ENCODE measurements around the gene NCKAP5.

Gene NCKAP5

DNA sequence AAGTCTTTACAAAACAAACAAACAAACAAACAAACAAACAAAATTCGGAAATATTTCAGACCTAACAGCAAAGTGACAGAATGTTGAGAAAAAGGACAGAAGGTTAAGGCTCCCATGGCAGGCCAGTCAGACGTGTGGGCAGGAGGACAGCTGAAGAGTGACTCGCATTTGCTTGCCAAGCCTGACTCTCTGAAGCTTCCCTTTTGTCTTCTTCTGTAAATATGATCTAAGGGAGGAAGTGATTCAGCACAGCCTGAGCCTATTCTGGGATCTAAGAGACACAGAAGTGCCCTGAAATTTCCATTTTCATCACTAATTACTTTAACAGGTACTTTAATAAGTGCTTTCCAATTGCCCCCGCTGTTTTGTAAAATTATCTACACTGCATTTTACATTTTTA, 764.2 kb downstream of the NCKAP5 start:
- no peak for DNase-seq (ENCODE audit: low read depth in 2 of 2)

DNA sequence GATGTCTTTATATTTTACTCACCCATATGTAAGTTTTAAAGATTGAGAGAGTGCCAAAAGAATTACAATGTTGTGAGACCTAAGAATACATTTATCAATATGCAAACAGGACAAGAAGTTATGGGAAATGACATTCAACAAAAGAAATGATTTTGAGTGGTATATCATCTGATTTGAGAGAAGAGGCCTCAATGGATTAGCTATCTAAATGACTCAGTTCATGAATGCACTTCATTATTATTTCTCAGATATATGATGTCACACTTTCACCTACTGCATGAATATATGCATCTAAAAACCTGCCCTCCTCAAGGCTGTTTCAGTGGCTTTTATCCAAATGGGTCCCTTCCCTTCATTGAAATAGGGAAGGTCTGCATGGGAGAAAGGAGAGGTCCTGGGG, 769.9 kb downstream of the NCKAP5 start:
- DNase-seq (ENCODE audit: low read depth in 2 of 2), result no peak

DNA sequence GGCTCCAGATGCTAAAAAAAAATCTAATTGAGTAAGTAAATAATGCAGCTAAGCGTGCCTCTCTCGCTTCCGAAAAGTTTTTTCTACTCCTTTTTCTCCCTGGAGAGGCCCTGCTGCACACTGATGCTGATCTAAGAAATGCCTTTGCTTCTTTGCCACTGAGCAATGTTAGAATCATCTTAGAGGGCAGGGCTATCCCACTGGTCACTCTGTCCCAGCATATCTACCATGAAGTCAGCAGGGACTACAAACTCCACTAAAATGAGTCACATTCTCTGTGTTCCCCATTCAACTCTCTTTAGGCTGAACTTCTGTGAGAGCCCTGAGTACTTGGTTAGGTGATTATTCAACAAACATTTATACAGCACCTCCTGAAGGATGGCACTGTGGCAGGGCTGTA, 770.7 kb downstream of the NCKAP5 start:
- DNase-seq (ENCODE audit: low read depth in 2 of 2), result no peak

DNA sequence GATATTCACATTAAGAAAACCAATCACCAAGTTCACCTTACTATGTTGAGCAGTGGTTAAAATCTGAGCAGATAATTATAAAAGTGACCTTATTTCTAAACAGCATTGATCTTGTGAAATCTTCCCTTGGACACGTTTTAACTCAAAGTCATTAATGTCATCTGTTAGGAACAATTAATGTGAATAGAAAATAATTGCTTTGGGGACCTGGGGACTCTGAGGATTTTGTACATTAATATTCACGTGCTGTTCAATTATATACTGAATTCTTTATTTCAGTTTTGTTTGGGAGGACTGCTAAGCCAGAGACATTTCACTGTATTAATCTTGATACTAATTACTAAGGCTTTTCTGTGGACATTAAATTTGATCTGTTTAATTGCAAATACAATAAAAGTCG, 771.2 kb downstream of the NCKAP5 start:
- DNase-seq (ENCODE audit: low read depth in 2 of 2), result no peak

DNA sequence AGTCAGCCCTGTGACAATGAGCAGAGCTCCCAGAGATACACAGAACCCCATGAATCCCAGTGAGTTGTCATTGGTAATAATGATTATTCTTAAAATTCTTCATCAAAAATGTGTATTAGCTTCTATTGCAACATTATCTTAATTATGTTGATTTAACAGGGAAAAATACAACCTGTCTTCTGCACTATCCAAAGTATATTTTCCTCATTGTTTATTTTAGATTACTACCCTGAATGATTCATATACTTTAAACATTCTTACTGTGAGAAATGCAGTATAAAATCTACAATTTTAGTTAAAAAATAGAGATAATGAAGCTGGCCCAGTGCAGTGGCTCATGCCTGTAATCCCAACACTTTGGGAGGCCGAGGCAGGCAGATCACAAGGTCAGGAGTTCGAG, 773.0 kb downstream of the NCKAP5 start:
- no peak for DNase-seq (ENCODE audit: low read depth in 2 of 2)

DNA sequence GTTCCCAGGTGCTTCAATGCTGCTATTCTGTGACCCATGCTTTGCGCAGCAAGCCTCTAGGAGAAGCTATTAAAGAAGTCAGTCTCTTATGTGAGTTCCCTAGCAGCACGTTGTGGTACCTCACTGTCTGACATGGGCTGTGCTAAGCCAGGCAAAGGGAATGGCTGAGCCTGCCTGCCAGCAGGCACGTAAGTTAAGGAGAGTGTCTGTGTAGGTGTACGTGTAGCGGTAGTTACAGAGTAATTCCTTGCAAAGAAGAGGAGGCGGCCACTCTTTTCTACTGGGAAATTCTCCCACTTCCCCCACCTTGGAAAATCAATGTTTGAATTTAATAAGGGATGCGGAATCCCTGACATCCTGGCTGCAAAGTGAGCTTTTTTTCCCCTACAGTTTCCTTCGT, 774.7 kb downstream of the NCKAP5 start:
- DNase-seq (ENCODE audit: low read depth in 2 of 2), result no peak

DNA sequence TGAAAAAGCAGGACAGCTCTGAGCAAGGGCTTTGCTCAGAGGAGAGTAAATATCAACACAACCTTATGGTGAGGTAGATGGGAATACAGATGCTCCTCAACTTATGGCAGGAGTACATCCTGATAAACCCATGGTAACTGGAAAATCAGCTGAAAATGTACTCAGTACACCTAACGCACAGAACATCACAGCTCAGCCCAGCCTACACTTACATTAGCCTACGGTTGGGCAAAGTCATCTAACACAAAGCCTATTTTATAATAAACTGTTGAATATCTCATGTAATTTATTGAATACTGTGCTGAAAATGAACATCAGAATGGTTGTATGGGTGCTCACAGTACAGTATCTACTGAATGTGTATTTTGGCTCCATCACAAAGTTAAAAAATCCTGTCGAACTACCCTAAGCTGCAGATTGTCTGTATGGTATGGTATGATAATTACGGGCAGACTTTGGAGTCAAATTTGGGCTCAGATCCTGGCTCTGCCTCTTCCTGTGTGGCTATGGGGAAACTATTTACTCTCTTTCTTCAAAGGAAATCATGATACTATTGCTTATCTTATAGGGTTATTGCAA, 778.0 kb downstream of the NCKAP5 start:
- no peak for DNase-seq (ENCODE audit: low read depth in 2 of 2)

DNA sequence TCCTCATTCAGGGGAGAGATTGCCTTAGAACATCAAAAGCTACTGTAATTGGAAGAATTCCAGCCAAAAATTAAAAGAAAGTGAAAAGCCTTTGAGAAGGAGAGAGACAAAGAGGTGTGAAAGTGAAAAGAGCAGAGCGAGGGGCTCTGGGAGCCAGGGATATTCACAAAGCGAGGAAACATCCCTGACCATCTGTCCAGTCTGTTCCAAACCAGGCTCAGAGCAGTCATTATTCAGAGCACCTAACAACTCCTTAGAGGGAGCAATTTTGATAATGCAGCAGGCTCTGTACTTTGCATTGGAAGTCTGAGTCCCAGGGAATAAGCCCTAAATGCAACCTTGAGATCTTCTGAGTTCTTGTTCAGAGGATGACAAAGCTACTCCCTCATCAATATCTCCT, 779.2 kb downstream of the NCKAP5 start:
- DNase-seq (ENCODE audit: low read depth in 2 of 2), result no peak

DNA sequence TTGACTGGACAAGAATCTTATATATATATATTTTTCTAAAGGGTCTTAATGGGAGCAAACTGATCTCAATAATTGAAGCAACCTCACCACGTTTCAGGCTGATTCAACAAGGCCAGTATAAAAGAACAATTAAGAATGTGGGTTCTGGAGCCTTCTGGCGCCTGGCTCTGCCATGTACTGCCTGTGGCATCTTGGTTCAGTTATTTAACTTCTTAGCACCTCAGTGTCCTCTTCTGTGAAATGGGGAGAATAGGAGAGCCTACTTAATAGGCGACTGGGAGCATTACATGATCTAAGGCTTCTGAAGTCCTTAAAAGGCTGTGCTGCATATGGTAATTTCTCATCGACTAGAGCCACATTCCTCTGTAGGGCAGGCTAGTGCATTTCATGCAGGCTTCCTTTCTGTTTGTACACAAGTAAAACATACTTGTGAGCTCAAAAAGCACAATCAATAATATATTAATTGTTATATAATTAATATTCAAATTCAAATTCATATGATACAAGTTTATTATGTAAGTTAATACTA, 779.9 kb downstream of the NCKAP5 start:
- no peak for DNase-seq (ENCODE audit: low read depth in 2 of 2)

DNA sequence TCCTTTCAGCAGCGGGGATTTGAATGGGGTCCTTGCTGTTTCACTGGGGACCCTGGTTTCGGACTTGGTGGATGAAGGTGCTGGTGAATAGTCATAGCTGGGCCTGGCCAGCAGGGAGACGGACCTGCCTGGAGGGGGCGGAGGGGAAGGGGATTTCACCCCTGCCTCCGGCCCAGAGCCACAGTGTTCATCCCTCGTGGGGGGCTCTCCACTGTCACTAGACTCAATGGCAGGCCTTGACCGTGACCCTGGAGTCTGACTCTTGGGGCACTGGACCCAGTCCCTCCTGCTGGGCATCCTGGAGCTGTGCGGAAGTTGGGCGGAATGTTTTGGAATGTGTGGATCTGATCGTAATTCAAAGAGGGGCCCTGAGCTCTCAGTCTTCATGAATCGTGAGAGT, 784.4 kb downstream of the NCKAP5 start:
- no peak for DNase-seq (ENCODE audit: low read depth in 2 of 2)

DNA sequence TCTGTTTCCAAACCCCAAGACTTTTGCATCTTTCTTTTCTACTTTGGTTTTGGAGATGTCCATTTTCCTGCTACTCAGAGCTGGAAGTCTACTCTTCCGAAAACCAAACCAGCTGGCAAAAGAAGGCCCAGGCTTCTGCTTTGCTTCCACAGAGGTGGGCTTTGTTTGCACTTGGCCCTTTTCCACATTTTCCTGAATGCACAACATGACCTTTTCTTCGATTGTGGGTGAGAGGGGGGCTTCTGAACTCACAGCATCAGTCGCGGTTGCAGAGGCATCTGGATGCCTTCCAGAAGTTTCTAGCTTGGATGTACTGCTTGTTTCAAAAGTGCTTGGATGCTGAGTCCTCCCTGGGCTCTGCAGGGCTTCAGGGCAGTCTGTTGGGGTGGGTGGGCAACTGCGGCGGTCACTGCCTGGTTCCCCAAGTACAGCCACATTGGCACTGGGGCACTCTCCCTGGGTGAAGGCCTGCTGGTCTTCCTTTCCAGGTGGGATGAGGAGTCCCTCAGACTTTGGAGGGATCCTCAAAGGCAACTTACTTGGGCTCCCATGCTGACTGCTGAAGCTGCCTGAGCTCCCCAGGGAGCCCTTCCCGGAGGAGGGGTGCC, 786.0 kb downstream of the NCKAP5 start:
- no peak for DNase-seq (ENCODE audit: low read depth in 2 of 2)

DNA sequence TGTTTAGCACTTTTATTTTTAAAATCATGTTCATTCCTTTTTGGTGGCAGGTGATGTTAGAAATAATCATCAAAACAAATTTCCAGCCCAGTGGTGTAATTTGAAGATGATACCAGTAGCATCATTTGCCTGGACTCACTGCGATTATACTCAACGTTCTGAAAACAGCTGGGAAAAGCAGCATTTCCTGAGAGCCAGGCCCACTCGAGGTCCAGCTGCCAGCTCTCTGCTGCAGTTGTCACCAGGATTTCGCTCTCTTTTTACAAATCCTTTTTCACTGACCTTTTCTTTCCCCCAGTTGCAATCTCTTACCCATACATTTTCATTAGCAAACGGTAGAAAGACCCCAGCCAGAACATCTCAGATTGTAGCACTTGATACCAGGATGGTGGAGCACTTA, 787.6 kb downstream of the NCKAP5 start:
- DNase-seq (ENCODE audit: low read depth in 2 of 2), result no peak

DNA sequence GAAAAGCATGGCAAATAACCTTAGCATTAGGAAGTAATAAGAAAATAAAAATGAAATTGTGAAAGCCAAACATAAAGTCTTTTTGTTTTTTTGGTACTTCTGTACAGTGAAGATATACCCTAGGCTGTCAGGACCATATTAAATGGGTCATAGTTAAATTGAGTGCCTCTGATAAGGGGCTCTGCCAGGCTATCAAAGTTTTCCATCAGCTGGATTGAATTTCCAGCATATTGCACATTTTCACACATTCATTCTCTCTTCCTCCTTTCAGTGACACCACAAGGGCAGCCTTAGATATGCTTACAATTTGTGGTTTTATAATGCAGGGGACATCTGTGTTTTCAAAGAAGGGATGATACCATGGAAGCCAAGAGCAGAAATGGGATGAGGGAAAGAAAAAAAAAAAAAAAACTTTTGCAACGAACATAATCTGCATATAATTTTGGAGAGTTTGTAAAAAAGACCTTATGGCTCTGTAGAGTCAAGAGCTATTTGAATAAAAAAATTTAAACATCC, 789.0 kb downstream of the NCKAP5 start:
- DNase-seq (ENCODE audit: low read depth in 2 of 2), result no peak

DNA sequence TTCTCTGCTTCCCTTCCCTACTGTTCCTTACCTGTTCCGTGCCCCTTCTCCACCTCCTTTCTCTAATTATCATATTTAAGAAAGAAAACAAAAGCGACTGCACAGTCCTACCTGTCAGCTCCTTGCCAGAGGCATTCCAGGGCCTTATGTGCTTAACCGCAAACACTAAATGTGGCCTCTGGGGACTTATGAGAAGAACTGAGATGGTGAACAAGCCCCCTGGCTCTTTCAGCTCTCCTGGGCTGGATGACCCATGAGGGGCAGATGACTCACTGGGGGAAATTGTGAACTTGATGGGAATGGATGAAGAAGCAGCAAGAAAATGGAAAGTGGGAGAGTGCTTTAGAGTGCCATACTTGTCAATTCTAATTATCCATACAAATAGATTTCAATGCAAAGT, 792.0 kb downstream of the NCKAP5 start:
- no peak for DNase-seq (ENCODE audit: low read depth in 2 of 2)

DNA sequence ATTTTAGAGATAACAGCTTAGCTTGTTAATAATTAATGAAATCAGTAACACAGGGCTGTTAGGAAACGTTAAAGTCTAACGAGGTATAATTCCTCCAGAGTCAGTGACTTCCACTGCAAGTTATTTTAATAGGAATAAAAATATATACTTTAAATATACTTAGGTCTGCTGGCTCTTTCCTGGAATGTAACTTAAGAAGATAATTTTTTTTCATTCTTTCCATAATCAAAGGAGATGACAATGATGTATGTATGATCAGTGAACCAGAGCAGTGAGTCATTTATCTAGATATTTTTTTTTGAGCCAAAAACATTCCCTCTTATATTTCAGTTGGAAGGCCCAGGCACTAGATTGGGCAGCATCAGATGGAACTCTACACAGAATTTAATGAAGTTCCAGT, 794.1 kb downstream of the NCKAP5 start:
- no peak for DNase-seq (ENCODE audit: low read depth in 2 of 2)

DNA sequence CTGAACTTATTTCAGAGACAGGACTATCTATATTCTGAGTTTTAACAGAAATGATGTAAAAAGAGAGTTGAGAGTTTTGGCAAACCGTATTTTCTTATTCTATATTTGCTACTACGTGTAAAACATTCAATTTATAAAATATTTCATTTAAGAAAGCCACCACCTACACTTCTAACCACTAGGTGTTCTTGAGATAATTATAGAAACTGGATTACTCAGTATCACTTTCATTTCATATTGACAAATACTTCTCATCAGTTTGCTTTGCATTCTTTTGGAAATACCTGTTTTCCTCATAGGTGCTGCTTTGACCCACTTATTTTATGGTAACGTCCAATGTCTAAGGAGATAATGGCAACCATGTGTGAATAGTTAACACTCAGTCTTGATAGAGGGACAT, 794.9 kb downstream of the NCKAP5 start:
- DNase-seq (ENCODE audit: low read depth in 2 of 2), result no peak

DNA sequence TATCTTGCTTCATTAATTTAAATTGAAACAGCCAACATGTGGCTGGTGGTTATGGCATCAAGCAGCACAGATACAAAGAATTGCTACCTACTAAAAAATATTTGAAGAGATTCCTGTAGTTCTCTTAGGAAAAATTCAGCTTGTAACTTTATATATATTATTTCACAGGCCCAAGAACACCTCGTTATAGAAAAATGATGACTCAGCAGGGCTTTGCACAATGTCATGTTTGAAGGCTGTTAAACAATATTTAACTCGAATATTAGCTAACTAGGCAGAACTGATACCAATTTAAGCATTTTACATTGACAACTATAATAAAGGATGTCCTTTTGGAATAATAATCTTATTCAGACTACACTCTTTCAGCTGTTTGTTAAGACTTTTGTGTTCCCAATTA, 795.9 kb downstream of the NCKAP5 start:
- no peak for DNase-seq (ENCODE audit: low read depth in 2 of 2)

DNA sequence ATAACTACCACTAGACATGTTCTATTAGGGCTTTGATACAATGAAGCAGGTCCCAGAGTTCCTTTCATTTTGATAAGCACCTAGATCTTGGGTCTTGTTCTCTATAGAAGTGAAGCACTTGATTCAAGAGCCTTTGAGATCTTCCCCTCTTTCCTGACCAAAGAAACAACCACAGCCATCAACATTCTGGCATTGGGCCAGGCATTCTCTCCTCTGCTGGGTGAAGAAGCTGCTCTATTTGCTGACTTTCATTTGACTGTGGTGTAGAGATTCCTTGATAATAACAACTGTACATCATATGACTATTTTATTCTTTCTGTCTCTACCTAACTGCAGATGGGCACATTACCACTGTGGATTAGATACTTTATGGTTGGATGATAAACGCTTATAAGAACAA, 801.7 kb downstream of the NCKAP5 start:
- DNase-seq (ENCODE audit: low read depth in 2 of 2), result no peak

DNA sequence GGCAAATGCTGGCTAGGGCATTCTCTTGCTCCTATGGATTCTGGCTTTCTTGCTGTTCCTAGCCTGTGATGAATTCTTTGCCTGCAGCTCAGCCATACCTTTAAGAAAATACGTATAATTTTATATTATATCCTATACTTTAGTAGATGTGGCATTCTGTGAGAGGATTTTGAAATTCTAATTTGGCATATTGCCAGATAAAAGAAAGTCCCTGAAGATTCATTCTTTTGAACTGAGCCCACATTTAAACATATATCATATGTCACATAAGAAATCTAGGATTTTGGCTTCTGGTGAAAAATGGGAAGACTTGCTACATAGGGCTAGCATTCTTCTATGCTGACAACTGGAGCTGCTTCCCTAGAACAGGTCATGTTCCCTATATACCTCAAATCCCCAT, 806.8 kb downstream of the NCKAP5 start:
- DNase-seq (ENCODE audit: low read depth in 2 of 2), result no peak

DNA sequence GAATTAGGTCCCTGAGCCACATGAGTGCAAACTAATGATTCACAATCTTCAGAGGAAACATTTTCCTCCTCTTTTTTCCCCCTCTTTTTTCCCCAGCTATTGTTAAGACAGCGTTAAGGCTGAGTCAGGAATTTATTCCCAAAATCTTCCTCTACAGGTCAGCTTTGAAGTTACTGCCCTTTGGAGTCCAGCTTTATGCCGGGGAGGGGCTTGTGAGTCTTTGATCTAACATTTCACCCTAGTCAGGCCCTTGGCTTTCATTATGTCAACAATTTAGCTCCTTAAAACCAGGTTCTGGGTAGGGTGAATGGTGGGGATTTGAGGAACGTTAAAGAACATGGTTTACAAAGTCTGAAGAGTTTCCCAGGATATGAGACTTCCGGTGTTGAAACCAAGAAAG, 807.3 kb downstream of the NCKAP5 start:
- no peak for DNase-seq (ENCODE audit: low read depth in 2 of 2)

DNA sequence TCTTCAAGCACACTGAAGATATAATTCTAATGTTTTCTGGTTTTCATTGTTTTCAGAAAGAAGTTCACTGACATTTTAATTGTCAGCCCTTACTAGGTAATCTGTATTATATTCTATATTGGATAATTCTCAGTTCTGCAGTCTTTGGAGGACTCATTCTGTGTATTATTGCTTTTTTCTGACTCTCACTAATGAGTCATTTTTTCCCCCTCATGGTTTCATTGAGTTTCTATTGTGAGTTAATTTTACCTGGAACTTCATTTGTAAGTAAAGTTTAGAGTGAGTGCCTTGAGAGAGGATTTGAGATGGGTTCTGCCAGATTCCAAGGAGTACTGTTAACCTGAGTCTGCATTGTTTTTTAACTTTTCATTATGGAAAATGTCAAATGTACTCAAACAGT, 807.9 kb downstream of the NCKAP5 start:
- DNase-seq (ENCODE audit: low read depth in 2 of 2), result no peak

DNA sequence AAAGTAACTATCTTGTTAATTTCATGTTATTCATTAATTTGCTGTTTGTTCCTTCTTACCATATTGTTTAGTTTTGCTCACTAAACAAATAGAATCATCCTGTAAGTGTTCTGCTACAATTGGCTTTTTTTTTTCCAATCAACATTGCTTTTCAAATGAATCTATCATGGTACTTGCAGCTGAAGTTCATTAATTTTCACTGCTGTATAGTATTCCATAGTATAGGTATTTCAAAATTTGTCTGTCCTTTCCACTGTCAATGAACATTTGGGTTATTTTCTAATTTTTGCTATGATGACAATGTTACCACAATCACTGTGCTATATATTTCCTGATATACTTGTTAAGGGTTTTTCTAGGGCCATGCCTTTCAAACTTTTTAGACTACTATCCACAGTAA, 809.3 kb downstream of the NCKAP5 start:
- no peak for DNase-seq (ENCODE audit: low read depth in 2 of 2)

DNA sequence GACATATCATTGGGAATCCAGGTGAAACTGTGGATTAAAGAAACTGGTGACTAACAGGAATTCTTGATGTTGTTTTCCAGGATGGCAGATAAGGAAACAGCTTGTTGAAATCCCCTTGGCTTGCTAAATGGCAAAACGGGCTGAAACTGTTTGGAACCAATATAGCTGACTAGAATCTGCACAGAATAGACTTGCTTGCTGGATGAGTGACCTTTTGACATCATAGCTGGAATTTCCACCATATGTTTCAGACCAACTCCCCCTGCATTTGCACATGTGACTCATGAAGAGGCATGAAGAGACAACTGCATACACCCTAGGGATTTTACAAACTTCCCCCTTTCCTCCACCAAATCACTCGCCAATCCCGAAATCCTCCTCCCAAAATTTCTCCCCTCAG, 810.6 kb downstream of the NCKAP5 start:
- no peak for DNase-seq (ENCODE audit: low read depth in 2 of 2)

All from stimulated activated CD4-positive, alpha-beta T cell treated with anti-CD3 and anti-CD28 coated beads, Interleukin-12 subunit alpha, Interleukin-12 subunit beta, amount 100 ng/mL, for 24 hours (primary cell).